Stimulated activated CD4-positive, alpha-beta T cell treated with anti-CD3 and anti-CD28 coated beads, TNF-alpha, amount 100 ng/mL, for 24 hours (primary cell): Measurements from ENCODE around the gene LRMDA.

Experiments used
- DNase-seq, 3 experiments: peaks; one replicate each; pipeline ENCODE4 v3.0.0-alpha.2; 2020; ENCODE audit warnings: low read depth in 3 of 3

Gene LRMDA

GRCh38 chr10:75866300-75866625, 434.8 kb downstream of the LRMDA start:
- no peak for DNase-seq

- no peak for DNase-seq
Measured at GRCh38 chr10:75866731-75867130, 435.3 kb downstream of the LRMDA start.

- no peak for DNase-seq
Measured at GRCh38 chr10:75868574-75868973, 437.1 kb downstream of the LRMDA start.

- DNase-seq: no peak
Measured at GRCh38 chr10:75870039-75870645, 438.7 kb downstream of the LRMDA start.

- no peak for DNase-seq
Measured at GRCh38 chr10:75875740-75876139, 444.3 kb downstream of the LRMDA start.

GRCh38 chr10:75876710-75877109, 445.3 kb downstream of the LRMDA start:
- DNase-seq: no peak

GRCh38 chr10:75877877-75878276, 446.5 kb downstream of the LRMDA start:
- no peak for DNase-seq

GRCh38 chr10:75878586-75878985, 447.2 kb downstream of the LRMDA start:
- no peak for DNase-seq

GRCh38 chr10:75880031-75880775, 448.8 kb downstream of the LRMDA start:
- DNase-seq: no peak

GRCh38 chr10:75883081-75884072, 452.0 kb downstream of the LRMDA start:
- DNase-seq: no peak

GRCh38 chr10:75884808-75885207, 453.4 kb downstream of the LRMDA start:
- no peak for DNase-seq

GRCh38 chr10:75887369-75887768, 455.9 kb downstream of the LRMDA start:
- DNase-seq: no peak

GRCh38 chr10:75887992-75888680, 456.7 kb downstream of the LRMDA start:
- DNase-seq: no peak

- no peak for DNase-seq
Measured at GRCh38 chr10:75889051-75889450, 457.6 kb downstream of the LRMDA start.

GRCh38 chr10:75894761-75895160, 463.3 kb downstream of the LRMDA start:
- no peak for DNase-seq

- no peak for DNase-seq
Measured at GRCh38 chr10:75895259-75895658, 463.8 kb downstream of the LRMDA start.

GRCh38 chr10:75899816-75900390, 468.5 kb downstream of the LRMDA start:
- DNase-seq: no peak

GRCh38 chr10:75902816-75903215, 471.4 kb downstream of the LRMDA start:
- DNase-seq: no peak

GRCh38 chr10:75904499-75905283, 473.3 kb downstream of the LRMDA start:
- no peak for DNase-seq

GRCh38 chr10:75905490-75905889, 474.1 kb downstream of the LRMDA start:
- DNase-seq: no peak

- no peak for DNase-seq
Measured at GRCh38 chr10:75910032-75910431, 478.6 kb downstream of the LRMDA start.
